HG03196 (cell line): Measurements from ENCODE around the gene MREG.
A peak's percentile ranks its signal among the peaks of the same experiment; 100 is the strongest.
"Not testable (repeated sequence)": the region's sequence is repeated elsewhere in the genome, so short reads cannot be mapped to it uniquely, and the experiment has no call there.

ENCODE experiments used
- ATAC-seq: cut with Tn5 transposase; IDR thresholded peaks from one replicate; pipeline ENCODE4 v1.9.1; 2021; ENCODE audit not compliant: unreplicated experiment

Gene MREG

GRCh38 chr2:216021768-216022565, 8.6 kb upstream of the MREG start:
- no peak for ATAC-seq

DNA sequence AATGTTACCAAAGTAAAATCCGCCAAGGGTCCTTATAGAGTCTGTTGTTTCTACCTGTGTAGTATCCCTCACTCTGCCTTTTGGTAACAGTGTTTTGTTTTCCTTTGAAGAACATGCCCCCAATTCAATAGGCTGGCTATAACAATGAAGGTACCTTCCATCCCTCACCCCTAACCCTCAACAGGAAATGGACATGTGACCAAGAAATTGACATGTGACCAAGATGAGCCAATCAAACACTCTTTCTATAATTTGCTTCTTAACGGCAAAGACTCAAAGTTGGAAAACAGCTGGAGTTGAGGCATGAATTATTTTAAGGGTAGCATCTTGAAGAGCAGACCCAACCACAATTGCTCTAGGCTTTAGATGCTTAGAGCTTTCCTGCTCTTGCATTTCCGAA, 5.4 kb upstream of the MREG start:
- no peak for ATAC-seq

DNA sequence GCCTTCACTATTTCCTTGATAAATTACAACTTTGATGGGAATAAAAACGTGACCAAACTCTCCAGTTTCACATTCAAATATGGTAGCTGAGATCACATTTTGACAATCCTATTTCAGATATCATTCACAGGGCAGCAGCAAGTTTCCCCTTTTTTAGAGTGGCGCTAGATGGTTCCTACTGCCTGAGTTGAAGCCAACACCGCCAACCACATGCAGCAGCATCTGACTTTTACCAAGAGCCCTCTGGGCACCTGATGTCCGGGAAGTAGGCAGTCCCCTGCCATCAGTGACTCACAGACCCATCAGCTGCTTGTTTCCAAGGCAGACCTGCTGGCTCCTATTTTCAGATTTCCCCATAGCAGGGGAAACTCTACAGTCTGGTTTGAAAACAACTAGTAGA, 4.0 kb upstream of the MREG start:
- peak; percentile 37 for ATAC-seq

GRCh38 chr2:216016581-216016980, 3.2 kb upstream of the MREG start:
- no peak for ATAC-seq

- ATAC-seq = peak; percentile 87
Observed at GRCh38 chr2:216015722-216016464, 2.5 kb upstream of the MREG start.

GRCh38 chr2:216014986-216015385, 1.6 kb upstream of the MREG start:
- no peak for ATAC-seq

DNA sequence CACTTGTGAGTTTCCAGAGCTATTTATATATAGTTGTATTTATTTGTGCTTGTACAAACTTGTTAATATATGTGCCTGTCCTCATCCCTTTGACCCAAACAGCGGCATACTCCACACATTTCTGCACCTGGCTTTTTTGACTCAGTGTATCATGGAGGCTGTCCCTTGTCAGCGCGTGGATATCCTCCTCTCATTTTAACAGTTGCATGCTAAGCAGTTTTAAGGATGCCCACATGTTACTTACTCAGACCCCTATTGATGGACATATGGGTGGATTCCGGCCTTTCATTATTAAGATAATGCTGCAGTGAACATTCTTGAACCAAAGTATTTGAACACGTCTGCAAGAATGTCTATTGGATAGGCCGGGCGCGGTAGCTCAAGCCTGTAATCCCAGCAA, 655 bp upstream of the MREG start:
- no peak for ATAC-seq

DNA sequence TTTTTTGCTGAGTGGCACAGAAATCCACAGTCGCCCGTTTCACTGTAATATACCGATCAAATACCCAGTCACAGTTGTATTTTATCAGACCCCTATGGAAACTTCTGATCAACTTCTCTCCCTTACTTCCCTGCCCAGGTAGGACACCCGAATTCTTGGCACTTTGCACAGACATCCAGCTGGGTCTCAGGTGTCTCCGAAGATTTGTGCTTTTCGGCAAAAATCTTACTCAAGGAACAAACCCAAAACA, 596 bp downstream of the MREG start:
- ATAC-seq = no peak

GRCh38 chr2:216012133-216012829, 1.1 kb downstream of the MREG start:
- no peak for ATAC-seq

DNA sequence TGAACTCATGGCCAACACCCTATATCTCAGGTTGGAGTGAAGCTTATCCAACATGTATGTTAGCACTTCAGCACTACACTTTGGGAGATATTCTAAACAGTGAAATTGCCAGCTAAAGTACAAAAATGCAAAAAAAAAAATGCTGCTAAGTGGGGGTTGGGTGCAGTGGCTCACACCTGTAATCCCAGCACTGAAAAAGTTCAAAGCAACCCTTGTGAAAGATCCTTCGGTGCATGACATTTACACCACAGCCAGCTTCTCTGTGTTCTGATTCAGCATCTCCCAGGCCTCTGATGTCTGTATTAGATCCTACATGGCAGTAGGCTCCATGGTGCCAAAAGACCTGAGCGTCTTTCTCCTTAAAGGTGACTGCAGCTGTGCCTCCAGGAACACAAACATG, 4.1 kb downstream of the MREG start:
- ATAC-seq = not testable (repeated sequence)

- ATAC-seq = no peak
Observed at GRCh38 chr2:216008387-216008786, 5.0 kb downstream of the MREG start.

DNA sequence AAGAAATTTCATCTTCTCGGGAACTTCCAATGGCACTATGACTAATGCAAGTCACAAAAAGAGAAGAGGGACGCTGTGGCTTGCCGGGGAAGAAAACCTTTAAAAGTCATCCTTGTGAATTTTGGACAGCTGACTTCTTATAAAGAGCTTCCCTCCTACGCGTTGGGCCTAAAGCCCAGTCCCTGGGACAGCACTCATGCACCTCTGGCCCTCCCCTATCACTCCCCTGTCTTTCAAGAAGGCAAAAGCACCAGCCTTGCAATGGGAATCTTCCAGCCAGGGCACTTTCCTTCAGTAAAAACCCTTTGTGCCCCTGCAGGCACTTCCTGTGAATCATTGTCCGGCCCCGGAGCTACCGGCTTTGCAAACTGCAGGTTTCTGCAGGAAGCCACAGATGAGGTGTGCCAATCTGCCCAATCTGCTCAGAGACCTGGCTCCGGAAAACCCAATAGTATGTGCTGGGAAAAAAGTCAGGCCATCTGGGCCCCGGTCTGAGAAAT, 7.1 kb downstream of the MREG start:
- ATAC-seq = peak; percentile 51

- peak; percentile 22 for ATAC-seq
Observed at GRCh38 chr2:216004697-216005283, 8.6 kb downstream of the MREG start.

GRCh38 chr2:216003876-216004696, 9.3 kb downstream of the MREG start:
- ATAC-seq = no peak

DNA sequence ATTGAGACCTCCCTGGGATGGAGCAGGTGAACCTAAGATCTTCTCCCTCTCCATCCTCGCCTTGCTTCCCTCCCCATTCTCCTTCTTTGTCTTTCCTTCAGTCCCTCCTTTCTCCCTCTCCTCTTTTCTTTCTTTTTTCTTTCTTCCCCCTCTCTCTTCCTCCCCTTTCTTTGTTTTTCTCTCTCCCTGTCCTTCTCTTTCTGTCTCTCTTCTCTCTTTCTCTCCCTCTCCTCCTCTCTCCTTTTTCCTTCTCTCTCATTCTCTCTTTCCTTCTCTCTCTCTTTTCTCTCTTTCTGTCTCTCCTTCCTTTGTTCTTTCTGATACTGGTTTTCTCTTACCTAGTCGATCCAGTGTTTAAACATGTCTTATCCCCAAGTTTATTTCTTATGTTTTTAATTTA, 10.7 kb downstream of the MREG start:
- ATAC-seq = no peak

- ATAC-seq = no peak
Observed at GRCh38 chr2:216002101-216002678, 11.2 kb downstream of the MREG start.

DNA sequence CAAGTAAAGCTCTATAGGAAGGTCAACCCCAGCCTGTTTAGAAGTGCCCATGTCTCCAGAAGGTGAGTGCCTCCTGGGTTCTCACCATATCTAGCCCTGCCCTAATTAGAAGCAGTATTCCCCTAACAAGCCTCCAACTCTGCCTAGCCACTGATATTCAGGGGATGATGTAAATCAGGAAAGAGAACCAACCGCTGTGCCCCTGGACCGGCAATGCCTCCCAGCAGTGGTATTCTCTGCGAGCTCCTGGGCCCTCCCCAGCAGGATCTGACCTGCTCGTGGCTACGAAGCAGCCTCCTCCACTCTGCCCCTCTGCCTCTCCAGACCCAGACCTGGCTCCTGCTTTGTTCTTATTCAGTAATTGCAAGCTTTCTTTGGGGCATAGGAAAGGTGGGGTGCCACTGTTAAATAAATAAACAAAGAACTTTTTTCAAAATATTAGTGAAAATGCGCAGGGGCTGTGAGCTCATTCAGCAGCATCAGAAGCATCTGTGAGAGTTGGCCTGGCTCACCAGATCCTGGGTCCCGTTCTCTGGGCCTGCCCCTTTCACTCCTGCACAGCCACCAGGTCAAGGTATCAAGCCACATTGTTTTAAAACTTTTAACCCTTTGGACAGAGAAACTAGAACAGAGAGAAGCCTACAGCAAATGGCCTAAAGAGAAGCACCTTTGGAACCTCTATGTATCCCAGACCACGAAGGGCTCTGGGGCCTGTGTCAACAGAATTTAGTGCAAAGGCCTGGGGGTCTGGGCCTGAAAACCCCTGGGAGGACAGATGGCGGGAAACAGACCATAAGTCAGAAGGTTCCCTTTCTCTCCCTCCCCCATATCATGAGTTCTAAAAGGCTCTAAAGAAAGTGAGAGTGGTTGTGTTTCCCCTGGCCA, 11.9 kb downstream of the MREG start:
- ATAC-seq = no peak

DNA sequence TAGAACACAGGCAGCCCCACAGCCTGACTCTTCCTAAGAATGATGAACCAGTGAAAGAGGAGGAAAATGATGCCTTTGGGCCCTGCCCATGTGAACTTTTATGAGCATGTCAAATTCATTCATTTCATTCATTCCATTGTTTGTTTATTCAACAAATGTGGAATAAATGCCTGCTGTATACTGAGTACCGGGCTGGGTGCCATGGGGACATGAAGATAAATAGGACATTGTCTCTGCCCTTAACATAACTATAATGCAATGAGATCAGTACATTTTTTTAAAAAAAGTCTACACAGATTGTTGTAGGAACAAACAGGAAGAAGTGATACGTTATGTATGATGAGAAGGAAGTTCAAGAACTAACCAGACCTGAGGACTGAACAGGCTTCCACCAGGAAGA, 14.7 kb downstream of the MREG start:
- no peak for ATAC-seq

DNA sequence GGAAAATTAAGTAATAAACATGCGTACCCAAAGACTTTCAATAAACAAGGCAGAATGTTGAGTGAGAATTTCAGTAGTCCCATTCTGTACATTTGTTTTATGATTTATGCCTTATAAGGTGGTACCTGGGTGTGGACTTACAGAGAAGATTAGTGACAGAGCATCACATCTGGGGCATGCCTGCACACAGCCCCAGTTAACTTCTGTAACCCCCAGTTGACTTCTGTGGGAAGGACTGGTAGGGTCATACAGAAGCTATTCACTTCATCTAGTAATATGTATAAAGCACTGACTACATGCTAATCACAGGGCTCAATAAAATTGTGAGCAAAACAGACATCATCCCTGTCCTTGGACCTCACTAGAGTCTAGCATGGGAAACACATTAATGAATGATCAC, 16.1 kb downstream of the MREG start:
- ATAC-seq = no peak
